T-helper 1 cell (primary cell): ENCODE measurements around the gene ISG15.

Experiments used
- DNase-seq, 5 donors: peaks; one replicate each; pipeline ENCODE4 v3.0.0-alpha.2; 2012 to 2020

ISG15 gene

GRCh38 chr1:1061682-1062345, 48.5 kb downstream of the ISG15 start:
- DNase-seq: peak in 1 of 5 donors; percentile 41

DNA sequence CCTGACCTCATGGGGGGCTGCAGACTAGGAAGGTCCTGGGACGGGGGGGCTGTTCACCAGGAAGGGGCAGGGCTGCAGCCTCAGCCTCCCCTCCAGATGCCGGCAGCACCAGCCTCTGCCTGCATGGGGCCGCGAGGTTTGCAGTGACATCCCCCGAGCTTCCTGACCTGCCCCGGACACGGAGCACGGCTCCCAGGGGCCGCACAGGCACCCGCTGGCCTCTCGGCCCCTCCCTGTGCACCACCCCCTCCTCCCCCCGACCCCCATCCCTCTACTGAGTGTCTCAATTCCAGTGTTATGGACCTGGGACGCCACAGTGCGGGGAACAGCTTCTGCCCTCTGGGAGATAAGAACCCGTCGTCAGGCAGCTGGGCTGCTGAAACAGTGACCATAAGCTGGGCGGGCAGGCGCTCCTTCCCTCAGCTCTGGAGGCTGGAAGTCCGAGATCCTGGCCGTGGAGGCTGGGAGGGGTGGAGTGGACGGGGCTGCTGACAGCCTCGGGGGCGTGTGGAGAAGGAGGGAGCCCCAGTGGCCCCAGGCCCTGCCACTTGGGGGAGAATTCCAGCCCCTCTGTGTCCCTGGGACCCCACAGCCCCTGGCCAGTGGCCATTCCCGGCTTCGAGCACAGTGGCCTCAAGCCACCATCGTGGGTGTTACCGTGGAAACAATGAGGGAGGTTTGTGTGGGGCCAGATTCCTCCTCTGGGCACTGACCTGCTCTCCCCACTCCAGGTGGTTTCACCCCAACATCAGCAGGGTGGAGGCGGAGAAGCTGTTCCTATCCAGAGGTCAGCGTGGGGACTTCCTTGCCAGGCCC, 49.3 kb downstream of the ISG15 start:
- no peak for DNase-seq

- no peak for DNase-seq
These were observed 50.1 kb downstream of the ISG15 start for GRCh38 chr1:1063261-1063944.
